Peyer's patch (tissue), 4 donors: ENCODE results near the gene FILIP1L. TPM values are rescaled to one million over a fixed set of nuclear protein-coding genes. Genes with fewer than 3 reads are reported as not detected.
"Not testable (repeated sequence)": the region's sequence is repeated elsewhere in the genome, so short reads cannot be mapped to it uniquely, and the experiment has no call there.

Experiments used
- DNase-seq, 3 donors: peaks; one replicate each; pipeline ENCODE4 v3.0.0-alpha.2; 2017 to 2019
- H3K27ac ChIP-seq, 4 donors: fragments of 200-600 bp; sonication (generic); one replicate each; pipeline ENCODE4 v1.5.1; 2016 to 2019
- H3K27me3 ChIP-seq, 2 donors: fragments of 200-600 bp; sonication (generic); one replicate each; pipeline ENCODE4 v1.5.1; 2019
- H3K36me3 ChIP-seq, 3 donors: fragments of 200-600 bp; sonication (generic); one replicate each; pipeline ENCODE4 v1.5.1; 2016 to 2019
- H3K4me1 ChIP-seq, 4 donors: fragments of 200-600 bp; sonication (generic); one replicate each; pipeline ENCODE4 v1.5.1; 2016 to 2019
- H3K4me3 ChIP-seq, 4 donors: fragments of 200-600 bp; sonication (generic); 1 replicate in 3 of 4; 2 replicates in 1 of 4; pipeline ENCODE4 v1.5.1; 2016 to 2019; ENCODE audit warnings: mild to moderate bottlenecking in 1 of 4
- H3K9me3 ChIP-seq, 4 donors: fragments of 200-600 bp; sonication (generic); one replicate each; pipeline ENCODE4 v1.5.1; 2016 to 2019; ENCODE audit warnings: mild to moderate bottlenecking in 1 of 4
- POLR2A ChIP-seq, 2 donors: fragments of 450-650 bp; IDR thresholded peaks; one replicate each; pipeline ENCODE4 v1.5.1; 2017; ENCODE audit warnings: antibody characterized with exemption in 2 of 2, mild to moderate bottlenecking in 2 of 2, moderate library complexity in 2 of 2
- total RNA-seq, 4 donors: library from RNA; depleted of rRNA; stranded (reverse); fragments of >200 nt; gene quantifications; one replicate each; pipeline ENCODE4 v1.1.0, GENCODE V29; 2016
- TF ChIP-seq, protein P1 (sequence below), 6 experiments: fragments of 450-650 bp in 4 of 6; fragments of 200-600 bp in 2 of 6; sonication (generic) in 1 of 6; IDR thresholded peaks; one replicate each; pipeline ENCODE4 v1.5.1; 2017 to 2019; ENCODE audit warnings: antibody characterized with exemption in 6 of 6, mild to moderate bottlenecking in 3 of 6, moderate library complexity in 1 of 6

FILIP1L gene
- total RNA-seq, 4 donors from 2014 or later, result 5.3 to 69.3 (median 13.1) TPM

DNA sequence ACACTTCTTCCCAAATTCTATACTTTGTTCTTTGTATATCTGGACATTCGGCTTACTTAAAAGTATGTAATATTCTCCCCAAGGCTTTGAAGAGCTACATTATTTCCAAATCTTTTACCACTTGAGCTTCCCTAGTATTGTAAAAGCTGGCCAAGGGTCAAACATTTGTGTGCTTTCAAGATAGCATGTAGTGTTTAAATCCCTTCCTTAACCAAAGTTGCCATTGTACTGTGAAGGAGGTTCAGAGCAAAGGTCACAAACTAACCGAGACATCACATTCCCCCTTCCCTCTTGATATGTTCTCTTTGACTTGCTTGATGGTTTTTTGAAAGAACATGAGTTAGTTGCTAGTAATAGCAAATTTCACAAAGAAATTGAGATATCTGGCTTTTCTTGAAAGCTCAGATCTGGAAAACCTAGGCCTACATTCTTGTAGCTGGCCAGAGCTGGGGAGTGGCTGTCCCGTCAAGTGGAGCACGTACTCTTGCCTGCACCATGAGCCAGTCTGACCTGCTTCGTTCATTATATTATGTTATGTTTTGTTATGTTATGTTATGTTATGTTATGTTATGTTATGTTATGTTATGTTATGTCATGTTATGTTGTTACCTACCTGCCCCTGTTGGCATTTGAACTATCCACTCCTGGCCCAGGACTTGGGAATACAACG, 60.2 kb downstream of the FILIP1L start:
- DNase-seq, result no peak
- H3K27me3 ChIP-seq, result no peaks in the 10 kb centered on the region
- no peak overlapping the region for H3K27ac ChIP-seq
- H3K4me1 ChIP-seq, result no peaks in the 10 kb centered on the region
- TF ChIP-seq POLR2A (IDR thresholded peaks at IDR 0.05), result no peak
- TF ChIP-seq, protein P1, sequence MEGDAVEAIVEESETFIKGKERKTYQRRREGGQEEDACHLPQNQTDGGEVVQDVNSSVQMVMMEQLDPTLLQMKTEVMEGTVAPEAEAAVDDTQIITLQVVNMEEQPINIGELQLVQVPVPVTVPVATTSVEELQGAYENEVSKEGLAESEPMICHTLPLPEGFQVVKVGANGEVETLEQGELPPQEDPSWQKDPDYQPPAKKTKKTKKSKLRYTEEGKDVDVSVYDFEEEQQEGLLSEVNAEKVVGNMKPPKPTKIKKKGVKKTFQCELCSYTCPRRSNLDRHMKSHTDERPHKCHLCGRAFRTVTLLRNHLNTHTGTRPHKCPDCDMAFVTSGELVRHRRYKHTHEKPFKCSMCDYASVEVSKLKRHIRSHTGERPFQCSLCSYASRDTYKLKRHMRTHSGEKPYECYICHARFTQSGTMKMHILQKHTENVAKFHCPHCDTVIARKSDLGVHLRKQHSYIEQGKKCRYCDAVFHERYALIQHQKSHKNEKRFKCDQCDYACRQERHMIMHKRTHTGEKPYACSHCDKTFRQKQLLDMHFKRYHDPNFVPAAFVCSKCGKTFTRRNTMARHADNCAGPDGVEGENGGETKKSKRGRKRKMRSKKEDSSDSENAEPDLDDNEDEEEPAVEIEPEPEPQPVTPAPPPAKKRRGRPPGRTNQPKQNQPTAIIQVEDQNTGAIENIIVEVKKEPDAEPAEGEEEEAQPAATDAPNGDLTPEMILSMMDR (IDR thresholded peaks at IDR 0.05), result no peak
- no peak overlapping the region for H3K4me3 ChIP-seq
- no peaks in the 10 kb centered on the region for H3K9me3 ChIP-seq
- H3K36me3 ChIP-seq, result no peaks in the 10 kb centered on the region

DNA sequence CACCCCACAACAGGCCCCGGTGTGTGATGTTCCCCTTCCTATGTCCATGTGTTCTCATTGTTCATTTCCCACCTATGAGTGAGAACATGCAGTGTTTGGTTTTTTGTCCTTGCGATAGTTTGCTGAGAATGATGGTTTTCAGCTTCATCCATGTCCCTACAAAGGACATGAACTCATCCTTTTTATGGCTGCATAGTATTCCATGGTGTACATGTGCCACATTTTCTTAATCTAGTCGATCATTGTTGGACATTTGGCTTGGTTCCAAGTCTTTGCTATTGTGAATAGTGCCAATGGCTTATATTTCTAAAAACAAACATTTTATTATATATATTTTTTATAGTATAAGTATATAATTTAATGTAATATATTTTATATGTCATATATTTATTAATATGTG, 62.8 kb downstream of the FILIP1L start:
- peaks cover 0 to 19% (median 10%) of the 10 kb centered on the region in 4 donors for H3K4me1 ChIP-seq
- not testable (repeated sequence) for H3K4me3 ChIP-seq, DNase-seq, H3K27me3 ChIP-seq, H3K9me3 ChIP-seq, H3K27ac ChIP-seq, H3K36me3 ChIP-seq

DNA sequence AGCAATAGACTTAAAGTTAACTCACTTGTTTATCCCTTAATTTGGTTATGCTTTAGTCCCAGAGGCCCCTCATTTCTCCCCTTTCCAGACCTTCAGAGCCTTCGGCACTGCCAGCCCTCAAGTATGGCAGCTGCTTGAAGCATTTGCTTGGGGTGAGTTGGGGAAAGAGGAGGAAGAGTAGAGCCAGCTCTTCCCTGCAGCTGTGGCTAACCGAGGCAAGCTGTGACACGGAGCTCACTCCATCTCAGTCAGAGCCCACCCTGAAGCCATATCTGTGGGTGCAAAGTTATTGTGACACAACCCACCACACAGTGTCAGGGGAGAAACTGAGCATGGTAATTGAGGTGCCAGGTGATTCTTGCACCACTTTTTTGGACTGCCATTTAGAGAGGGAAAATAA, 66.1 kb downstream of the FILIP1L start:
- Histone ChIP-seq H3K4me3 (peak overlapping the region in 1 of 4 donors; percentile 31), H3K4me1 (peaks cover 0 to 29% (median 13%) of the 10 kb centered on the region in 4 donors), H3K36me3 (no peaks in the 10 kb centered on the region), H3K9me3 (no peaks in the 10 kb centered on the region), H3K27me3 (no peaks in the 10 kb centered on the region), H3K27ac (peak overlapping the region; percentile 63 to 78 (median 70))
- DNase-seq, result no peak
- no peak for TF ChIP-seq POLR2A (IDR thresholded peaks at IDR 0.05)
- TF ChIP-seq, protein P1 (IDR thresholded peaks at IDR 0.05), result no peak

DNA sequence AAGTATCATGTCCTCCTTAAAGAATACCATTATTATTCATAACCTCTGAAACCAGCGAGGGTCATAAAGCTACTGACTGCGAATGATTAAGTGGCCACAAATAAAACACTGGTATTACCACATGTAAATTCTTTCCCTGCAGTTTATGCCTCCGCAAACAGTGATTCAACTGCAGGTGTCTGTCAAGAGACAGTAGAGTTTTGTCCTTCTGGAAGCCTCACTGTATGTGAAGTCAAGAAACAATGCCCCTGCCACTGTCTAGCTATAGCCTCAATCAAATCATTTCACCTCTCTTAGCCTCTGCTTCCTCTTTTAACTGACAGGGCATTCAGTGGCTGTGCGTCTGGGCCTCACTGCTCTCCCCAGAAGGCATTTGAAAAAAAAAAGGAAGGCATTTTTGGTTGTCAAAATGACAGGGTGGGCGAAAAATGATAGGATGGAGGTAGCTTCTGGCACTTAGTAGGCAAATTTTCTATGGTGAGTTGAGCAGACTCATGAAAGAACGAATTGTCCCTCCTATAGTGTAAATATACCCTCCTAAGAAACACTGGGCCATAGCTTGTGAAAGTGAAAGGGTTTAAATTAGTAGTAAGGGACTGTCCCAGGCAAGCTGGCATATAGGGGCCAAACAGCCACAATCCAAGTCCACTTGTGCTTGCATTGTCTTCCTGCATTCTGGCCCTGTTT, 66.7 kb downstream of the FILIP1L start:
- Histone ChIP-seq H3K27ac (peak overlapping the region; percentile 63 to 78 (median 70)), H3K27me3 (no peaks in the 10 kb centered on the region), H3K36me3 (no peaks in the 10 kb centered on the region), H3K4me1 (peaks cover 0 to 29% (median 16%) of the 10 kb centered on the region in 4 donors), H3K9me3 (no peaks in the 10 kb centered on the region), H3K4me3 (peak overlapping the region in 1 of 4 donors; percentile 31)
- peak in 2 of 3 donors; percentile 57 to 72 for DNase-seq
- TF ChIP-seq, protein P1 (IDR thresholded peaks at IDR 0.05), result no peak
- no peak for TF ChIP-seq POLR2A (IDR thresholded peaks at IDR 0.05)

DNA sequence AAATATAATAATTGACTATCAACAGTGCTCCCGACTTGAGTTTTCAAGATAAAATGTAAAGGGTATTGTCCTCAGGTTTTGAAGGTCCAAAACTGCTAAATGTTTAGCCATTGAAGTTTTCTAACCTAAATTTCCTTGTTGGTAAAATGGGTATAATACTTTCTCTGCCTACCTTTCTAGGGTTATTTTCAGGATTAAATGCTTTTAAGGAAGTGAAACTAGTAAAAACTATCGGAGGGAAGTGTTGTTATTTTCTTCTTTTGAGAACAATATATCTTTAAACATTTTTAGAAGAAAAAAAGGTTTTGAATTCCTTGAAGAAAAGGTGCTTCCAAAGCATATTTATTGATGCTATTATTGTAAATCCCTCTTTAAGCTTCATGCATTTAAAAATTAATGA, 67.3 kb downstream of the FILIP1L start:
- Histone ChIP-seq H3K27me3 (no peaks in the 10 kb centered on the region), H3K9me3 (no peaks in the 10 kb centered on the region), H3K27ac (peak overlapping the region; percentile 63 to 78 (median 70)), H3K4me1 (peaks cover 0 to 35% (median 16%) of the 10 kb centered on the region in 4 donors), H3K36me3 (no peaks in the 10 kb centered on the region), H3K4me3 (peak overlapping the region in 1 of 4 donors; percentile 31)
- no peak for TF ChIP-seq POLR2A (IDR thresholded peaks at IDR 0.05)
- TF ChIP-seq, protein P1 (IDR thresholded peaks at IDR 0.05), result no peak
- DNase-seq, result no peak

DNA sequence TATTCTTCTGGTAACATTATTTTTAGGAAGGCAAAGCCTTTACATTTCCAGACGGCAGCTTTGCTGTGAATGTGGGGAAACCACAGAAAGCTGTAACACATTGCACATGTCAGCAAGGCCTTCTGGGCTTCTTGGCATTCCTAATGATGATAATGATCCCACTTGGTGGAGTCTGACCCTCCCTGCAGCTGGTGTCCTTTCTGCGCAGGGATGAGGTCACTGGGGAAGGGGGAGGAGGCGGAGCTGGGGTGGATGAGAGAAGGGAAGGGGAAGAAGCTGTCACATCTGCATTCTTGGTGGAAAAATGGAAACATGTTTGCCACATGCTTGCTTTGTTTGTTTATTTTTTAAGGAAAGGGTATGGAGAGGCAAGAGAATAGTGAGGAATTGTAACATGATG, 68.6 kb downstream of the FILIP1L start:
- H3K27me3 ChIP-seq, result no peaks in the 10 kb centered on the region
- H3K36me3 ChIP-seq, result no peaks in the 10 kb centered on the region
- H3K9me3 ChIP-seq, result no peaks in the 10 kb centered on the region
- H3K27ac ChIP-seq, result peak overlapping the region; percentile 58 to 78 (median 62)
- DNase-seq, result peak in 2 of 3 donors; percentile 42 to 72
- H3K4me1 ChIP-seq, result peaks cover 0 to 40% (median 16%) of the 10 kb centered on the region in 4 donors
- TF ChIP-seq POLR2A (IDR thresholded peaks at IDR 0.05), result no peak
- TF ChIP-seq, protein P1 (IDR thresholded peaks at IDR 0.05), result no peak
- no peak overlapping the region for H3K4me3 ChIP-seq
